ENCODE results near the gene ALPK1. TPM values are rescaled to one million over a fixed set of nuclear protein-coding genes. Genes with fewer than 3 reads are reported as not detected.
"Not testable (repeated sequence)": the region's sequence is repeated elsewhere in the genome, so short reads cannot be mapped to it uniquely, and the experiment has no call there.

The ALPK1 gene
- total and polyA plus RNA-seq, 8 donors: 4.8 to 18.1 (median 6.5) TPM

- WGBS, 2 donors: 97 to 100% methylated on average over 1 of the region's 1 CpG
- no peak for FAIRE-seq
- no peak overlapping the region for H3K4me3 ChIP-seq
These were observed 126.4 kb downstream of the ALPK1 start for GRCh38 chr4:112423591-112423990.

GRCh38 chr4:112425823-112426222 lies 128.7 kb downstream of the ALPK1 start:
- H3K27me3 ChIP-seq: no peaks in the 10 kb centered on the region
- WGBS, 2 donors: 90 to 92% methylated on average over 4 of the region's 4 CpGs

More at GRCh38 chr4:112423591-112423990, 126.4 kb downstream of the ALPK1 start:
- Histone ChIP-seq H3K9me3 (no peaks in the 10 kb centered on the region), H3K36me3 (no peaks in the 10 kb centered on the region), H3K27ac (no peak overlapping the region), H3K27me3 (no peaks in the 10 kb centered on the region), H3K4me1 (no peaks in the 10 kb centered on the region)
- intact Hi-C loops (cut with DNase I): no loop called here
- no peak for TF ChIP-seq CTCF (IDR thresholded peaks at IDR 0.05)
- ATAC-seq (no peak), DNase-seq (no peak)

GRCh38 chr4:112426416-112426815 lies 129.2 kb downstream of the ALPK1 start:
- Histone ChIP-seq H3K4me1 (no peaks in the 10 kb centered on the region), H3K4me3 (no peak overlapping the region), H3K36me3 (no peaks in the 10 kb centered on the region), H3K27ac (no peak overlapping the region), H3K9me3 (no peaks in the 10 kb centered on the region), H3K27me3 (no peaks in the 10 kb centered on the region)
- 92 to 98% methylated on average over 3 of the region's 3 CpGs for WGBS, 2 donors
- intact Hi-C loops (cut with DNase I): no loop called here
- no peak for TF ChIP-seq CTCF (IDR thresholded peaks at IDR 0.05)
- FAIRE-seq (no peak), ATAC-seq (no peak), DNase-seq (no peak)

More at GRCh38 chr4:112425823-112426222, 128.7 kb downstream of the ALPK1 start:
- FAIRE-seq: no peak
- intact Hi-C loops (cut with DNase I): no loop called here
- H3K4me3 ChIP-seq: no peak overlapping the region
- no peaks in the 10 kb centered on the region for H3K36me3 ChIP-seq
- no peak overlapping the region for H3K27ac ChIP-seq
- no peaks in the 10 kb centered on the region for H3K4me1 ChIP-seq
- TF ChIP-seq CTCF (IDR thresholded peaks at IDR 0.05): no peak
- no peaks in the 10 kb centered on the region for H3K9me3 ChIP-seq
- no peak for ATAC-seq
- no peak for DNase-seq

- H3K4me1 ChIP-seq: no peaks in the 10 kb centered on the region
- no peak for DNase-seq
- TF ChIP-seq CTCF (IDR thresholded peaks at IDR 0.05): no peak
- H3K36me3 ChIP-seq: no peaks in the 10 kb centered on the region
- no peaks in the 10 kb centered on the region for H3K27me3 ChIP-seq
- no peaks in the 10 kb centered on the region for H3K9me3 ChIP-seq
- no peak overlapping the region for H3K27ac ChIP-seq
- no peak for FAIRE-seq
- WGBS, 2 donors: 74 to 86% methylated on average over 4 of the region's 4 CpGs
- intact Hi-C loops (cut with DNase I): no loop called here
- H3K4me3 ChIP-seq: no peak overlapping the region
- no peak for ATAC-seq
These were observed 134.0 kb downstream of the ALPK1 start for GRCh38 chr4:112431158-112431557.

- WGBS, 2 donors: 97 to 99% methylated on average over 1 of the region's 1 CpG
- Histone ChIP-seq H3K36me3 (peaks cover 0 to 17% (median 17%) of the 10 kb centered on the region in 3 donors), H3K27me3 (no peaks in the 10 kb centered on the region), H3K4me1 (no peaks in the 10 kb centered on the region), H3K4me3 (no peak overlapping the region), H3K27ac (no peak overlapping the region), H3K9me3 (no peaks in the 10 kb centered on the region)
- ATAC-seq (no peak), DNase-seq (no peak), FAIRE-seq (no peak)
- intact Hi-C loops (cut with DNase I): no loop called here
- no peak for TF ChIP-seq CTCF (IDR thresholded peaks at IDR 0.05)
These were observed 139.8 kb downstream of the ALPK1 start for GRCh38 chr4:112436987-112437386.

GRCh38 chr4:112442226-112442625 lies 145.1 kb downstream of the ALPK1 start:
- peaks cover 0 to 17% (median 17%) of the 10 kb centered on the region in 3 donors for H3K36me3 ChIP-seq
- FAIRE-seq; DNase-seq; ATAC-seq; H3K4me1 ChIP-seq; H3K27ac ChIP-seq; H3K9me3 ChIP-seq; intact Hi-C loops (cut with DNase I); H3K4me3 ChIP-seq; H3K27me3 ChIP-seq: not testable (repeated sequence)
- WGBS, 2 donors: 90 to 96% methylated on average over 2 of the region's 2 CpGs
